ENCODE measurements around the gene CEPT1.
A peak's percentile ranks its signal among the peaks of the same experiment; 100 is the strongest.

CEPT1 gene

GRCh38 chr1:111201275-111202090 is 61.5 kb downstream of the CEPT1 start:
- ATAC-seq (ENCODE audit: insufficient read depth, low read depth) (no peak), DNase-seq (peak; percentile 55)
- TF ChIP-seq EZH2 (IDR thresholded peaks at IDR 0.05; ENCODE audit: borderline replicate concordance, low read depth, low read length, severe bottlenecking) (no peak), CTCF (IDR thresholded peaks at IDR 0.05; ENCODE audit: borderline replicate concordance, extremely low read depth, low read length, poor library complexity, severe bottlenecking) (no peak)
- H3K27ac ChIP-seq (ENCODE audit: low read length): peak overlapping the region; percentile 89
- peaks cover 72% of the 10 kb centered on the region for H3K79me2 ChIP-seq (ENCODE audit: insufficient read depth, low read length)
- H3K9ac ChIP-seq (ENCODE audit: low read depth, low read length): peak overlapping the region; percentile 73
- peak overlapping the region; percentile 57 to 76; a peak in 3 of 4 replicates for H3K4me3 ChIP-seq (ENCODE audit: low read depth in 1 of 2, low read length in 2 of 2)
- H4K20me1 ChIP-seq (ENCODE audit: insufficient read depth, low read length): peaks cover 8% of the 10 kb centered on the region; the same call in 1 of the 2 replicates
- H2AFZ ChIP-seq (ENCODE audit: low read depth, low read length): no peak overlapping the region
- H3K36me3 ChIP-seq (ENCODE audit: insufficient read depth, low read length): peaks cover 38% of the 10 kb centered on the region
- H3K4me1 ChIP-seq (ENCODE audit: insufficient read depth, low read length): peaks cover 100% of the 10 kb centered on the region
- no peaks in the 10 kb centered on the region for H3K9me3 ChIP-seq (ENCODE audit: insufficient read depth, low read length, severe bottlenecking)
- H3K27me3 ChIP-seq (ENCODE audit: insufficient read depth, low read length, poor library complexity): no peaks in the 10 kb centered on the region
- H3K4me2 ChIP-seq (ENCODE audit: insufficient read depth, low read length): peak overlapping the region; percentile 75

- no peaks in the 10 kb centered on the region for H3K9me3 ChIP-seq (ENCODE audit: insufficient read depth, low read length, severe bottlenecking)
- H2AFZ ChIP-seq (ENCODE audit: low read depth, low read length): no peak overlapping the region
- H3K27ac ChIP-seq (ENCODE audit: low read length): peak overlapping the region; percentile 89
- peaks cover 63% of the 10 kb centered on the region for H3K79me2 ChIP-seq (ENCODE audit: insufficient read depth, low read length)
- TF ChIP-seq CTCF (IDR thresholded peaks at IDR 0.05; ENCODE audit: borderline replicate concordance, extremely low read depth, low read length, poor library complexity, severe bottlenecking) (no peak), EZH2 (IDR thresholded peaks at IDR 0.05; ENCODE audit: borderline replicate concordance, low read depth, low read length, severe bottlenecking) (no peak)
- DNase-seq (no peak), ATAC-seq (ENCODE audit: insufficient read depth, low read depth) (no peak)
- H3K4me1 ChIP-seq (ENCODE audit: insufficient read depth, low read length): peaks cover 98% of the 10 kb centered on the region
- H3K27me3 ChIP-seq (ENCODE audit: insufficient read depth, low read length, poor library complexity): no peaks in the 10 kb centered on the region
- peak overlapping the region in 1 of 2 experiments; percentile 76; a peak in 2 of 4 replicates for H3K4me3 ChIP-seq (ENCODE audit: low read depth in 1 of 2, low read length in 2 of 2)
- peaks cover 30% of the 10 kb centered on the region for H3K36me3 ChIP-seq (ENCODE audit: insufficient read depth, low read length)
- peak overlapping the region; percentile 73 for H3K9ac ChIP-seq (ENCODE audit: low read depth, low read length)
- peak overlapping the region; percentile 75 for H3K4me2 ChIP-seq (ENCODE audit: insufficient read depth, low read length)
- no peaks in the 10 kb centered on the region; the same call in 1 of the 2 replicates for H4K20me1 ChIP-seq (ENCODE audit: insufficient read depth, low read length)
These were observed 62.3 kb downstream of the CEPT1 start for GRCh38 chr1:111202366-111202706.

- H3K9ac ChIP-seq (ENCODE audit: low read depth, low read length): peak overlapping the region; percentile 73
These were observed 62.9 kb downstream of the CEPT1 start for GRCh38 chr1:111202707-111203623.

More at GRCh38 chr1:111202707-111203623, 62.9 kb downstream of the CEPT1 start:
- Histone ChIP-seq H3K4me1 (ENCODE audit: insufficient read depth, low read length) (peaks cover 98% of the 10 kb centered on the region), H3K79me2 (ENCODE audit: insufficient read depth, low read length) (peaks cover 57% of the 10 kb centered on the region), H3K27me3 (ENCODE audit: insufficient read depth, low read length, poor library complexity) (no peaks in the 10 kb centered on the region), H3K36me3 (ENCODE audit: insufficient read depth, low read length) (peaks cover 23% of the 10 kb centered on the region), H4K20me1 (ENCODE audit: insufficient read depth, low read length) (no peaks in the 10 kb centered on the region), H3K4me3 (ENCODE audit: low read depth in 1 of 2, low read length in 2 of 2) (peak overlapping the region in 1 of 2 experiments; percentile 76; a peak in 2 of 4 replicates), H3K4me2 (ENCODE audit: insufficient read depth, low read length) (peak overlapping the region; percentile 75), H3K27ac (ENCODE audit: low read length) (peak overlapping the region; percentile 89), H3K9me3 (ENCODE audit: insufficient read depth, low read length, severe bottlenecking) (no peaks in the 10 kb centered on the region), H2AFZ (ENCODE audit: low read depth, low read length) (no peak overlapping the region)
- DNase-seq: peak; percentile 41
- ATAC-seq (ENCODE audit: insufficient read depth, low read depth): no peak
- TF ChIP-seq CTCF (IDR thresholded peaks at IDR 0.05; ENCODE audit: borderline replicate concordance, extremely low read depth, low read length, poor library complexity, severe bottlenecking) (peak; percentile 41), EZH2 (IDR thresholded peaks at IDR 0.05; ENCODE audit: borderline replicate concordance, low read depth, low read length, severe bottlenecking) (no peak)
